ENCODE data around the gene AHCYL2.
"Not testable (repeated sequence)": the region's sequence is repeated elsewhere in the genome, so short reads cannot be mapped to it uniquely, and the experiment has no call there.

The AHCYL2 gene

DNA sequence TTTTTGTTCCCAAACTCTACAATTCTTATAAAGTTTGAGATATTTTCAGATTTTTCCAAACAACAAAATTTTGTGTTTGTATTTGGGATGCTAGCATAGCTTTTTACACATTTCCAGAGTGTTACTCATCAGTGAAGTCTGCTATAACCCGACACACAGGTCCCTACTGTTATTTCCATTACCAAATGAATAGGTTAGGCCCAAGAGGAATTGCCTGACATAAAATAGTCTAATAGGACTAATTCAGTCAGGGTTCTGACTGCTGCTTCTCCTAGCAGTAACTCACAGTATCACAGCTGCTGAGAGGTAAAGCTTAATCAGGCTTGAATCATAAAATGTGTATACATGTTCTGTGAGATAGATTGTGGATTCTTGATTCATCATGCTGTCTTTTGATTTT lies 160.3 kb downstream of the AHCYL2 start:
- no peak for DNase-seq (ENCODE audit: low read depth)

DNA sequence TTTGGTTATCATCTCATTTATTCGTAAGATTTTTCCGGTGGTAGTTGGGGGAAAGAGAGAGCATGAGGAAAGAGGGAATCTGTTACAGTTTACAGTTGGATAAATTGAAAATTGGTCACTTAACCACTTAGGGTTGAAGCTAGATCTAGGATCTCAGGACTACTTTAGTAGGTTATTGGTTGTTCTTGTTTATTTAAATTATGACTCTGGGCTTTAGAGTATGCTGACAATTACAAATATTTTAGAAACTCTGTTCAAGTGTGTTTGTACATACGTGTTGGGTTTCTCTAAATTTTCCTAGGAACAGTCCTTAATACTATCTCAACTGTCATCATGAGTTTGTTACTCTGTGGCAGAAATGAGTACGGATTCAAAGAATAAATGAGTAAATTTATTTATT lies 160.8 kb downstream of the AHCYL2 start:
- DNase-seq (ENCODE audit: low read depth) = no peak

GRCh38 chr7:129386506-129386905 lies 161.7 kb downstream of the AHCYL2 start:
- DNase-seq (ENCODE audit: low read depth) = no peak

DNA sequence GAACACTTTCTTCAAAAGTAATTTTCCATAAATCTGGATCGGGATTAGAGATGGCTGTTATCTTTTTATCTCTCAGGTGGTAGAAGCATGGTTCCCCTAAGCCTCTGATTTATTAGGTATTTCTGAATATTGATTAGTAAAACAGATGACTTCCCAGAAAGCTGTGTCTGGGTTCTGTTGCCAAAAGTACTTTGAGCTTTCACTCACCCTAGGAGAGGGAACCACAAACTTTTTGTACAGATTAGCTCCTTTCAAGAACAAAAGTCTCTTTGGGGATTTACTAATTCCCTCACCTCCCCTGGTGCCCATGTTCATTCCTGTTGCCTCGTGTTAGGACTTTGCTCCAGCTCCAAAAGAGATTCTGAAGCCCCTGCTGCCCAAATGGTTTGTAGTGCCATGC lies 162.7 kb downstream of the AHCYL2 start:
- no peak for DNase-seq (ENCODE audit: low read depth)

DNA sequence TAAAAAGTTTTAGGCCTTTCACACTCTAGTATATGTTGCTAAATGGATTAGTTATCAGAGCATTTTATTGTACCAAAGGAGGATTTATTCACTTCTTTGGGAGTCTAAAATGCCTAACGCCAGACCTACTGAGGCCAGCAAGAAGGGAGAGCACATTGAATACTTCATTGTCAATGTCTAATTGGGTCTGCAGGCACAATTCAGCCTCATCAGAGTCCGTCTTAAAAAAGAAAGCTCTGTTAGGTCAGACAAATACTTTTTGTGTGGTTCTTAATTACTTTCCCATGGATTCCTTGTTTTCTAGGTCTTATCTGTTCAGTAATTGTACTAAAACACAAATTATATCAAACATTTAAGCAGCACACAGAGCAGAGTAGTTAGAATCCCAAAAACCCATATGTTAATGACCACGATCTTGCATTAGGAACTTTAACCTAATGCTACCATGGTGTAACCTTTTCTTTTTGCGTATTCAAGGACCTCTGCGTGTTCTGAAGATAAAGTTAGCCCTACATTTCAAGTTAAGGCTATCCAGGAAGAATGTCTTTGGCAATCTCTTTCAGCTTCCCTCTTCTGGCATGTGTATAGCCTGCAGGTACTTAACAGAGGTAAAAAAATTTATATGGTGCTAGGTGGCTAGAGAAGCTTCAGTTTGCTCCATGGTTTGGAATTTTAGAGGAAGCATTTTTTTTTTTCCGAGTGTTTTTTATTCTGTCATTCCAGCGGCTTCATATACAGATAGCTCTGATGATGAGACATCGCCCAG lies 163.7 kb downstream of the AHCYL2 start:
- DNase-seq (ENCODE audit: low read depth) = no peak

DNA sequence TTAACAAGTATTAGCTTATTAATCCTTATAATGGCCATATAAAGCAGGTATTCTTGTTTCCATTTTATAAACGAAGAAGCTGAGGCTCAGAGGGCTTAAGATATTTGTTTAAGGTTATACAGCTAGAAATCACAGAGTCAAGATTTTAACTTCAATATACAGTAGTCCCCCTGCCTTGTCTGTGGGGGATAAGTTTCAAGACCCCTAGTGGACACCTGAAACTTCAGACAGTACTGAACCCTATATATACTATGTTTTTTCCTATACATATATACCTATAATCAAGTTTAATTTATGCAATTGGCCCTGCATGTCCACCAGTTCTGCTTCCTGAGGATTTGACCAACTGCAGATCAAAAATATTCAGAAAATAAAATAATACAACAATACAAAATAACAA lies 165.0 kb downstream of the AHCYL2 start:
- DNase-seq (ENCODE audit: low read depth) = no peak

GRCh38 chr7:129390314-129390713 lies 165.5 kb downstream of the AHCYL2 start:
- no peak for DNase-seq (ENCODE audit: low read depth)

GRCh38 chr7:129391546-129392171 lies 166.8 kb downstream of the AHCYL2 start:
- no peak for DNase-seq (ENCODE audit: low read depth)

DNA sequence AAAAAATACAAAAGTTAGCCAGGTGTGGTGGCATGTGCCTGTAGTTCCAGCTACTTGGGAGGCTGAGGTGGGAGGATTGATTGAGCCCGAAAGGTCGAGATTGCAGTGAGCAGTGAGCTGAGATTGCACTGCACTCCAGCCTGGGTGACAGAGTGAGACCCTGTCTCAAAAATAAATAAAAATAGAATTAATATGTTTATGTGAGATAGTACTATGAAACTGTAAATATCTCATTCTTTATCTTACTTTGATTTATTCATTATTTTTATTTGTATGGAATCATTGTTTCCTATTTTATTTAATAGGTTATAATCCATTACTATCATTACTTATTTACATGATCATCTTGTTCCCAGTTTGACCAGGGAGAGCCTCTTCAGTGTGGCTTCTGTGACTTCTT lies 168.4 kb downstream of the AHCYL2 start:
- no peak for DNase-seq (ENCODE audit: low read depth)

DNA sequence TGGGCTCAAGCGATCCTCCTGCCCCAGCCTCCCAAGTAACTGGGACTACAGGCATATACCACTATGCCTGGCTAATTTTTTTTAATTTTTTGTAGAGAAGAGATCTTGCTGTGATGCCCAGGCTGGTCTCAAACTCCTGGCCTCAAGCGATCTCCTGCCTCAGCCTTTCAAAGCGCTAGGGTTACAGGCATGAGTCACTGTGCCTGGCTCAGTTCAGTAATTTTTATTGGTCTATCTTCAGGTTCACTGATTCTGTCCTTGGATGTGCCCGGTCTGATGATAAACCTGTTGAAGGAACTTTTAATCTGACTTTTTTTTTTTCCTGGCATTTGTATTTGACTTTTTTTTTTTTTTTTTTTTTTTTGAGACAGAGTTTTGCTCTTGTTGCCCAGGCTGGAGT lies 169.3 kb downstream of the AHCYL2 start:
- DNase-seq (ENCODE audit: low read depth) = no peak

DNA sequence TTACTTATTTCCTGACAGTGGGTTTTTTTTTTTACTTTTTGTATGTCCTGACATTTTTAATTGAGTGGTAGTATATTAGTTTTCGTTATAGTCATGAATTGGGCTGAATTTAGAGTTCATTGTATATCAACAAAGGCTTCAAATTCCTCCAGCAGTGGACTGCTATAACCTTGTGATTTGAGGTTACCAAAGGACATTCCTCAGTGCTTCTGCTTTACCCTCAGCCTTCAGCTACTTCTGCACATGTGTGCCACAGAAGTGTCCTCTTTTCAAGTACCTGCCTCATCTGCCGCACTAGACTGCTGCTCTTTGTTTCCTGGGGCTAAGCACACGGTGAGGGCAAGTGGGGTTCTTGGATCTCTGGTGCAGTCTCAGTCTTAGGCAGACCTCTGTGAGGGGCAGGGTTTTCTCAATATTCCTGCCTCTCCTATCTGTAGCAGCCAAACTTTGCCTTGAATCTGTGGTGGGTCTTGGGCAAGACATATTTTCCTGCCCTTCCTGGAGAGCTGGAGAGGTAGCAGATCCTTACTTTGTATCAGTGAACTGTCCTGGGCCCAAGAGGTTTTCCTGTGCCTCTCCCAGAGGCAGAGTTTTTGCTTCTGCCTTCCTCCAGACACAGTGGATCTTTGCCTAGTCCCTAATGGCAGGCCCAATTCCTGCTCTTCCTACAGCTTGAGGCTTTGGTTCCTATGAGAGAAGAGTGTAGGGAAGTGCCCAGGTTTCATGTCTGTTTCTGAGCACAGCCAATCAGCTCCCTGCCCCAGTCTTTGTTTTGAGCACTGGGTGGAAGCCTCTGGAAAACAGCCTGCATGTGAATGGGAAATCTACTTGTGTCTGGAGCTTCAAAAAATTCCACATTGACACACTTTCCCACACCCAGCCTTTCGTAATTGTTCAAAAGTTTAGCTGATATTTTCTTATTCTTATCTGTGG lies 170.4 kb downstream of the AHCYL2 start:
- no peak for DNase-seq (ENCODE audit: low read depth)

- DNase-seq (ENCODE audit: low read depth) = no peak
Observed at GRCh38 chr7:129401228-129401966, 176.6 kb downstream of the AHCYL2 start.

GRCh38 chr7:129401967-129402860 lies 177.4 kb downstream of the AHCYL2 start:
- DNase-seq (ENCODE audit: low read depth) = no peak

GRCh38 chr7:129405527-129405926 lies 180.7 kb downstream of the AHCYL2 start:
- no peak for DNase-seq (ENCODE audit: low read depth)

GRCh38 chr7:129410238-129410637 lies 185.4 kb downstream of the AHCYL2 start:
- not testable (repeated sequence) for DNase-seq (ENCODE audit: low read depth)

- DNase-seq (ENCODE audit: low read depth) = no peak
Observed at GRCh38 chr7:129412501-129412900, 187.7 kb downstream of the AHCYL2 start.

GRCh38 chr7:129417073-129417472 lies 192.2 kb downstream of the AHCYL2 start:
- DNase-seq (ENCODE audit: low read depth) = no peak

DNA sequence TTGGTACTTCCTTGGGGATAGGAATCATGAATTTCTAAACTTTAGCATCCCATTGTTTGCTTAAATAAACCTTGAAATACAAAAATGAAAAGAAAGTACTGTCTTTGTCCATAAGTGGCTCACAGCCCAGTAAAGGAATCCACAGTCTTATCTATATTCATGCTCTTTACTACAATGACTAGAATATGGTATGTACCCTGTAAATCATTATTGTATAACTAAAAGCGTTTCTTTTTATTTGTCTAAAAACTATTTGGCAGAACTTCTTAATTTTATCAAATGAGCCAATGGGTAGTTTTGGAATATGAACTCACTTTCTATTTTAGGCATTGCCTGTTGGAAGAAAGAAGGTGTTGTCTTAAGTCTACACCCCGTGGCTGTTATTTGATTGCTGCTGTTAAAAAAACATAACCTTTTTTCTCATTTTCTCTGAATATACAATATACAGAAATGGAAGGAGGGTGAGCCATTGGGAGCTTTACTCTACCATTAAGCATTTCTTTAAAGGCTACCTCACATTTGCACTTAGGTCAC lies 197.0 kb downstream of the AHCYL2 start:
- no peak for DNase-seq (ENCODE audit: low read depth)

GRCh38 chr7:129422727-129423126 lies 197.9 kb downstream of the AHCYL2 start:
- no peak for DNase-seq (ENCODE audit: low read depth)

DNA sequence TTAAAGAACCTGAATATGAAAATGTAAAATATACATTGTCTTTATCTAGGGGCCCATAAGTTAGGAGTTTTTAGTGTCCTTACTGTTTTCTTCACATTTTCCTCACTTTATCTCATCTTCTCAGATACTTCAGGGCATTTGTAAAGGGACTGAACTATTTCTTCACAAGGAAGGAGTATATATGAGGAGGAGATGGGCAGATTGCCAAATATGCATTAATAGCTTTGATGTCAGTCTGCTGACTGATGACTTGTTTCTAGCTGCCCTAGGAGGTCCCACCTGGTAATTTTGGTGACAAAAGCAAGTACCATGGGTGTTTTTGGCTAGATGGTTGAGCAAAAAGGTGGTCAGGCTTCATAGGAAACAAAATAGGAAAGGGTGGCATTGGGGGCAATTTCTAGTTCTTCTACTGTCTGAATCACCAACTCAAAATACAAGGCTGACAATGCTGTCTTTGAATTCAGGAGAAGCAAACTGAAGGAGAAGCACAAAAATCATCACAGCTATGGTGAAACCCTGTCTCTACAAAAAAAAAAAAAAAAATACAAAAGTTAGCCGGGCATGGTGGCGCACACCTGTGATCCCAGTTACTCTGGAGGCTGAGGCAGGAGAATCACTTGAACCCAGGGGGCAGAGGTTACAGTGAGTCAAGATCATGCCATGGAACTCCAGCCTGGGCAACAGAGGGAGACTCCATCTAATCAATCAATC lies 199.0 kb downstream of the AHCYL2 start:
- no peak for DNase-seq (ENCODE audit: low read depth)
